ENCODE data around the gene NMT1. TPM values are rescaled to one million over a fixed set of nuclear protein-coding genes. Genes with fewer than 3 reads are reported as not detected.

The NMT1 gene
- total and polyA plus RNA-seq, 2 of the 13 experiments (the other 11 are each of a cell fraction or from before 2014, with no cell fraction given) = 75.7 to 142 TPM

GRCh38 chr17:45093444-45094110, 32.5 kb downstream of the NMT1 start:
- Histone ChIP-seq H3K27me3 (ENCODE audit: control insufficient read depth in 1 of 2, insufficient read depth in 2 of 2, low read length in 2 of 2) (no peaks in the 10 kb centered on the region), H3K27ac (ENCODE audit: extremely low read length, insufficient read depth, low read length) (peak overlapping the region; percentile 26), H3K79me2 (ENCODE audit: insufficient read depth, low read length) (no peaks in the 10 kb centered on the region), H2AFZ (ENCODE audit: low read length) (no peak overlapping the region), H3K4me1 (ENCODE audit: insufficient read depth, low read length) (peaks cover 23% of the 10 kb centered on the region), H3K9ac (ENCODE audit: insufficient read depth, low read depth, low read length) (0 out of 2 replicates have a peak overlapping the region, but pooled peaks have one; percentile 20), H4K20me1 (ENCODE audit: insufficient read depth, low read length) (0 out of 2 replicates have a peak, but pooled peaks cover 3% of the 10 kb centered on the region), H3K4me3 (replicated peaks in 1 of 3; ENCODE audit: insufficient read depth in 1 of 3, low read depth in 2 of 3, low read length in 3 of 3) (no peak overlapping the region), H3K4me2 (ENCODE audit: low read depth, low read length) (no peak overlapping the region), H3K9me3 (ENCODE audit: low read length) (no peaks in the 10 kb centered on the region), H3K36me3 (replicated peaks in 1 of 2; ENCODE audit: control insufficient read depth in 1 of 2, insufficient read depth in 2 of 2, low read length in 2 of 2) (peaks cover 59 to 90% of the 10 kb centered on the region in 2 experiments)
- ChIA-PET CTCF (ENCODE audit: low intra/inter-chr PET ratio, low total read pairs) (no interaction called here), POLR2A (interaction anchor here (1.1 to 2.5 kb wide), 3 partner anchors 20 to 55 kb away, joined by 4 to 11 read pairs (median 9); partner anchors contain the start of genes HEXIM1 and NMT1)
- DNase-seq (ENCODE audit: low spot score) = no peak
- FAIRE-seq = no peak
- no peak for ATAC-seq
- BruUV-seq (replicated peaks) = no TSS peak
- intact Hi-C loops (cut with micrococcal nuclease; ENCODE audit: unreplicated experiment) = loop anchor here (10.0 kb wide), 1 partner anchor 189 kb away; a partner anchor contains a TSS
- 86% methylated on average over 10 of the region's 13 CpGs for WGBS (ENCODE audit: low lambda C conversion rate)
- in situ Hi-C loops (cut with HindIII; ENCODE audit: extremely low pct_ligation_motif_present, low pct_unique_long_range_greater_than_20kb) = no loop called here
- TF ChIP-seq, protein P1, sequence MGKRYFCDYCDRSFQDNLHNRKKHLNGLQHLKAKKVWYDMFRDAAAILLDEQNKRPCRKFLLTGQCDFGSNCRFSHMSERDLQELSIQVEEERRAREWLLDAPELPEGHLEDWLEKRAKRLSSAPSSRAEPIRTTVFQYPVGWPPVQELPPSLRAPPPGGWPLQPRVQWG (CRISPR knock-in tag; IDR thresholded peaks at IDR 0.05; ENCODE audit: borderline replicate concordance, low read depth) = no peak
- TF ChIP-seq ZNF687 (CRISPR knock-in tag; IDR thresholded peaks at IDR 0.05) = 0 out of 2 replicates have a peak, but pooled peaks have one; percentile 1
- TF ChIP-seq SYNCRIP (IDR thresholded peaks at IDR 0.05; ENCODE audit: insufficient read depth, low read depth, low read length) = no peak

Measured in HepG2 (cell line).